Activated naive CD4-positive, alpha-beta T cell treated with anti-CD3 and anti-CD28 coated beads, Interleukin-2, amount 50 U/mL, for 72 hours (primary cell): ENCODE measurements around the gene BFAR. TPM values are rescaled to one million over a fixed set of nuclear protein-coding genes. Genes with fewer than 3 reads are reported as not detected.
A peak's percentile ranks its signal among the peaks of the same experiment; 100 is the strongest.

Source experiments
- ATAC-seq, 2 donors: fragments of 150-1000 bp; cut with Tn5 transposase; 2 replicates each; pipeline ENCODE4 v1.10.0; 2021; ENCODE audit warnings: mild to moderate bottlenecking in 2 of 2, moderate library complexity in 2 of 2
- DNase-seq, 2 donors: peaks; one replicate each; pipeline ENCODE4 v3.0.0; 2021 to 2022; ENCODE audit warnings: low spot score in 2 of 2
- H3K27ac Mint-ChIP-seq, 2 donors: one replicate each; pipeline ENCODE4 v1.8.0; 2022; ENCODE audit warnings: mild to moderate bottlenecking in 2 of 2, mixed read lengths in 2 of 2
- H3K36me3 Mint-ChIP-seq, 2 donors: one replicate each; pipeline ENCODE4 v1.8.0; 2022; ENCODE audit warnings: mixed read lengths in 2 of 2
- H3K9me3 Mint-ChIP-seq, 2 donors: one replicate each; pipeline ENCODE4 v1.8.0; 2022; ENCODE audit warnings: mixed read lengths in 2 of 2
- total RNA-seq, 2 donors: library from RNA; stranded (reverse); gene quantifications; one replicate each; pipeline ENCODE4 v1.2.3, GENCODE V29; 2022

The BFAR gene
- total RNA-seq, result 10 to 100 TPM; 51.4 to 54.7 TPM

- no peaks in the 10 kb centered on the region for H3K9me3 Mint-ChIP-seq
- H3K36me3 Mint-ChIP-seq, result peaks cover 25 to 34% of the 10 kb centered on the region in 2 donors
- ATAC-seq (peak; percentile 77 to 84), DNase-seq (peak; percentile 97 to 99)
- H3K27ac Mint-ChIP-seq, result peak within 1 kb of the TSS; percentile 97 to 100
Observed at GRCh38 chr16:14632693-14633569, at the start of gene BFAR. Gene BFAR (plus strand): TSS chr16:14632951. CDS start chr16:14644347, 11,396 bp downstream.

DNA sequence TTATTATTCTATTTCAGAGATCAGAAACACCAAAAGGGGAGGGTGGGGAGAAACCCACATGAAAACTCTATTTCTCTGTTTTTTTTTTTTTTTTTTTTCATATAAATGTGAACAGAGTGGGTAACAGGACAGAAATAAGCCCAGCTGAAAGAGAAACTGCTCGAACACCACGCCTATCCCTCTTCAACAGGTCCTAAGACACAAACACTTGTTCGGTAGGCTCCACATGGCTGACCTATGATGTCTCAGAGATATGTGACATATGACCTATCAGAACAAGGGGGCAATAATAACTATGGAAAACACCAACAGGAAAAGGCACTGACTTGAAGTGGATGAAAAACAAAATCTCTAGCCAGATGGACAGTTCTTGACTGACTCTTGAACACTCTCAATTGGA lies 47.5 kb upstream of the BFAR start:
- DNase-seq, result no peak
- Mint-ChIP-seq H3K27ac (no peak overlapping the region), H3K36me3 (peaks cover 4 to 25% of the 10 kb centered on the region in 2 donors), H3K9me3 (no peaks in the 10 kb centered on the region)
- ATAC-seq, result no peak

DNA sequence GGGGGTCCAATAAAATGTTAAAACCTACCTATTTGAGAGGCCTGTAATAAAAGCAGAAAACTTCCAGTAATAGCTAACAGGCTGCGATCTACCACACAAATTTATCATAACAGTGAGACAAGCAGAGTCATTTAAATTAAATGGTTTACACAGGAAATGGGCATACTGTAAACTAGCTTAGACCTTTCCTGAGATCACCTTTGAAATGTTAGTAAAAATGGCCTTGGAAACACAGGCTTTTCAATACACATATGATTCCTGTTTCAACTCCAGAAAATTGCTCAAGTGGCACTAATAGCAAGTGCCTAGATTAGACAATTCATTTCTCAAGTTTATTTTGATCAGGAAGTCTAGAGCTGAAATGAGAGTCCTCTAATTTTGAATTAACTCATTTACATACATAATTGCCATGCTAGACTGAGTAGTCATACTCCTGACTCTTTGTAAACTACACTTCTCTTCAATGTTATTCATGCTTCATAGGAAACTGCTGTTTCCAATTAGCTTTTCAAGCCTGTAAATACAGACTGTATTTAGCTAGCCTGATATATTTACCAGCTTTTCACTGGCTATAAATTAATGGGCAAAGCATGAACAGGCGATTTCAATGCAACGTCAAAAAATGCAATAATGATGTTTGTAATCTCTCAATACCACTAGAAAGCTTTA lies 46.0 kb upstream of the BFAR start:
- no peak overlapping the region for H3K27ac Mint-ChIP-seq
- ATAC-seq, result no peak
- H3K9me3 Mint-ChIP-seq, result no peaks in the 10 kb centered on the region
- DNase-seq, result no peak
- H3K36me3 Mint-ChIP-seq, result peaks cover 9 to 23% of the 10 kb centered on the region in 2 donors

DNA sequence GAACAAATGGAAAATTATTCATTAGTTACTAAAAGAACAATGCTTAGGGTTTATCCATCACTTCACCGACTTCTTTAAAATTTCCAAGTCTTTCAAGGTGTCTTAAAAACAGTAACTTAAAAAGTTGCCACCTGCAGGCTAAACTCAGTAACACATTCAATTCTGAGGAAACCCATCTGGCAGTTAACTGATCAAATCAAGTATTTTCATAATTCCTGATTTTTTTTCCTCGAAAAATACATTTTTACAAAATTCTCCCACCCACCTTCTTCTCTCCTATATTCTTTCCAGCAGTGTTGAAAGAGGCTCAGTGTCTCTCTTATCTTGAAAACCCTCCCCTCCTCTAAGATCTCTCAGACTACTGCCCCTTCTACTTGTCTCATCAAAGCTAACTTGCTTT lies 32.6 kb upstream of the BFAR start:
- H3K36me3 Mint-ChIP-seq, result peaks cover 26 to 40% of the 10 kb centered on the region in 2 donors
- no peak for DNase-seq

DNA sequence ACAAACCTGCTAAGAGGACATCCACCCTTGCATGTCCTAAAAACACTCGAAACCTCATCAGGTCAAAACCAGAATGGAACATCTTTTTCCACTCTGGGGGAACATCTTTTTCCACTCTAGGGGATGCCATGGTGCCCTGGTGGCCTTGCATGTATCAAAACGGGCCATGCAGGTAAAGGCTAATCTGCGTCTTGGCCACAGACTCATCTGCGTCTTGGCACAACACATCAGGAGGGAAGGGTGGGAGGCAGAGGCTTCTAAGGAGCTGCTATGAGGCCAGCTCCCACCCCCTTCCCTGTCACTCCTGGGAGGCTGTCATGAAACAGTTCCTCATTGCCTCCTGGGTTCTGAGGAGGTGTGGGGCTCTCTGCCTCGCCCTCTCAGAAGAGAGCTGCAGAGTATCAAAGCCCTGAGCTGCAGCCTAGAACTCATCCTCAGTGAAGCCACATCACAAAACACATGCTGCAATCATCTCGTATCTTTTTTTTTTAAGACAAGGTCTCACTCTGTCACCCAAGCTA lies 30.2 kb upstream of the BFAR start:
- ATAC-seq, result no peak
- Mint-ChIP-seq H3K36me3 (peaks cover 26 to 40% of the 10 kb centered on the region in 2 donors), H3K9me3 (no peaks in the 10 kb centered on the region), H3K27ac (peak overlapping the region in 1 of 2 donors; percentile 50)
- DNase-seq, result no peak

More for the DNA sequence above, 32.6 kb upstream of the BFAR start:
- Mint-ChIP-seq H3K9me3 (no peaks in the 10 kb centered on the region), H3K27ac (peak overlapping the region; percentile 1 to 66)
- ATAC-seq, result no peak

DNA sequence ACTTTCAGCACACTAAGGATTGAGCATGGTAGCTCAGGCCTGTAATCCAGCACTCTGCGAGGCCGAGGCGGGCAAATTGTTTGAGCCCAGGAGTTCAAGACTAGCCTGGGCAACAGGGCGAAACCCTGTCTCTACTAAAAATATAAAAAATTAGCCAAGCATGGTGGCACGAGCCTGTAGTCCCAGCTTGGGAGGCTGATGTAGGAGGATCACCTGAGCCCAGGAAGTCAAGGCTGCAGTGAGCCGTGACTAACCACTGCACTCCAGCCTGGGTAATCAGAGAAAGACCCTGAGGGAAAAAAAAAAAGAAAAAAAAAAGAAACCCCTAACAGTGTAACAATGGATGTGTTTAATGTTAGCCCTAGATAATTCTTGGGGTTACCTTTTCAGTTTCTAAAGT lies 26.6 kb upstream of the BFAR start:
- no peaks in the 10 kb centered on the region for H3K9me3 Mint-ChIP-seq
- no peak overlapping the region for H3K27ac Mint-ChIP-seq
- H3K36me3 Mint-ChIP-seq, result peaks cover 21 to 24% of the 10 kb centered on the region in 2 donors
- no peak for ATAC-seq
- DNase-seq, result no peak

DNA sequence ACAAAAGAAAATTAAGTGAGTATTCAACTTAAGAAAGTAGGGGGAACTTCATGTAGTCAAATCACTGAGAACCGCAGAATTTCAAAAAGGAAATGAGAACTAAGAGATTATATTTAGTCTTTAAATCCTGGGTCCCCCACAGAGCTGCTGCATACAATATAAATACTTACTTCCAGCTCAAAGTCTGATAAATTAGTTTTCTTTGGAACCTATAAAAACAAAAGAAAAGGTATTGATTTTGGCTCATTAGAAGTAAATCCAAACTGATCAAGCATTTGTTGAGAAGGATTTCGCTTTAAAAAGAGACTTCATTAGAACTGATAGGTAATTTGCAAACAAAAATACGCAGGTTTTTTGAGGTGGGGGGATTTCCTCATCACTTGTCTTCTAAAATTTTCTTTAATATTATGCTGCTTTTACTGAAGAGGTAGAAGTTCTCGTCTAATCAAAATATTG lies 24.6 kb upstream of the BFAR start:
- H3K36me3 Mint-ChIP-seq, result peaks cover 10 to 16% of the 10 kb centered on the region in 2 donors
- H3K9me3 Mint-ChIP-seq, result no peaks in the 10 kb centered on the region
- ATAC-seq, result no peak
- DNase-seq, result no peak
- H3K27ac Mint-ChIP-seq, result no peak overlapping the region

- DNase-seq, result no peak
- Mint-ChIP-seq H3K27ac (no peak overlapping the region), H3K36me3 (peaks cover 9 to 14% of the 10 kb centered on the region in 2 donors), H3K9me3 (no peaks in the 10 kb centered on the region)
- no peak for ATAC-seq
Observed at GRCh38 chr16:14608604-14609003, 24.1 kb upstream of the BFAR start.

DNA sequence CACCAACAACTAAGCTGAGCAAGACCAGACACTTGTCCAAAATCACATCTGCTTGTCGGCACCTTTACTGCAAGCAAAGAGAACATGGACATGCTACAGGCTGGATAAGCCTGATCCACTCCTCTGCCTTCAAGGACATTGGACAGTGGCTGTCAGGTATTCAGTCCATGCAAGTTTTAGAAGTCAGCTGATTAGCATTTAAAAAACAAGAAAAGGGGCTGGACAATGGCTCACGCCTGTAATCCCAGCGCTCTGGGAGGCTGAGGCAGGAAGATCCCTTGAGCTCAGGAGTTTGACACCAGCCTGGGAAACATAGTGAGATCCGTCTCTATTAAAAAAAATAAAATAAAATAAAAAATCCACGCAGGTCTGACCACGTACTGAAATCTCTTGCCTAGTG lies 23.0 kb upstream of the BFAR start:
- no peak for DNase-seq
- no peak for ATAC-seq
- H3K36me3 Mint-ChIP-seq, result peaks cover 6 to 10% of the 10 kb centered on the region in 2 donors
- H3K27ac Mint-ChIP-seq, result no peak overlapping the region
- no peaks in the 10 kb centered on the region for H3K9me3 Mint-ChIP-seq

DNA sequence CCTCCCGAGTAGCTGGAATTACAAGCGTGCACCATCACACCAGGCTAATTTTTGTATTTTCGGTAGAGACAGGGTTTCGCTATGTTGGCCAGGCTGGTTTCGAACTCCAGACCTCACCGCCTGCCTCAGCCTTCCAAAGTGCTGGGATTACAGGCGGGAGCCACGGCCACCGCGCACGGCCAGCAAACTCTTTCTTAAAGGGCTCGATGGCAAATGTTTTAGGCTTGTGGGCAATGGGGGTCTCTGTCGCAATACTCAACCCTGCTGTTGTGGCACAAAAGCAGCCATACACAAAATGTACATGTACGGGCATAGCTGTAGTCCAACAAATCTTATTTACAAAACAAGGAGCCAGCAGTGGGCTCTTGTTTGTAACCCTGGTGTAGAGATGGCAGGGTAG lies 21.1 kb upstream of the BFAR start:
- ATAC-seq (no peak), DNase-seq (no peak)
- Mint-ChIP-seq H3K9me3 (no peaks in the 10 kb centered on the region), H3K27ac (no peak overlapping the region), H3K36me3 (peaks cover 6 to 10% of the 10 kb centered on the region in 2 donors)

DNA sequence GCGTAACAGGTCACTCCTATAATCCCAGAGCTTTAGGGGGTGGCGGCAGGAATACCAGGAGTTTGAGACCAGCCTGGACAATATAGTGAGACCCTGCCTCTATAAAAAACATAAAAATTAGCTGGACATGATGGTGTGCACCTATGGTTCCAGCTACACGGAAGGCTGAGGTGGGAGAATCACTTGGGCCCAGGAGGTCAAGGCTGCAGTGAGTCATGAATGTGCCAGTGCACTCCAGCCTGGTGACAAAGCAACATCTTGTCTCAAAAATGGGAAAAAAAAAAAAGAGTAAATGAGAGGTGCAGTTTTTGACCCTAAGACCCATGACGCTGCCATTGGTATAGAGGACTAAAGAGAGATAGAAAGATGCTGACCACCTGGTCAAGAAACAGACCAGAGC lies 18.8 kb upstream of the BFAR start:
- H3K36me3 Mint-ChIP-seq, result peaks cover 6 to 10% of the 10 kb centered on the region in 2 donors
- ATAC-seq (no peak), DNase-seq (no peak)
- H3K9me3 Mint-ChIP-seq, result no peaks in the 10 kb centered on the region
- no peak overlapping the region for H3K27ac Mint-ChIP-seq

GRCh38 chr16:14616280-14616679 lies 16.5 kb upstream of the BFAR start:
- Mint-ChIP-seq H3K27ac (no peak overlapping the region), H3K36me3 (peaks cover 4 to 6% of the 10 kb centered on the region in 2 donors), H3K9me3 (no peaks in the 10 kb centered on the region)
- no peak for DNase-seq
- ATAC-seq, result no peak

- no peak overlapping the region for H3K27ac Mint-ChIP-seq
- H3K9me3 Mint-ChIP-seq, result no peaks in the 10 kb centered on the region
- DNase-seq (no peak), ATAC-seq (no peak)
- H3K36me3 Mint-ChIP-seq, result peaks cover 1 to 3% of the 10 kb centered on the region in 2 donors
Observed at GRCh38 chr16:14618566-14618965, 14.2 kb upstream of the BFAR start.

- Mint-ChIP-seq H3K36me3 (peaks cover 12 to 15% of the 10 kb centered on the region in 2 donors), H3K9me3 (no peaks in the 10 kb centered on the region), H3K27ac (no peak overlapping the region)
- DNase-seq (no peak), ATAC-seq (no peak)
Observed at GRCh38 chr16:14627078-14627477, 5.7 kb upstream of the BFAR start.

DNA sequence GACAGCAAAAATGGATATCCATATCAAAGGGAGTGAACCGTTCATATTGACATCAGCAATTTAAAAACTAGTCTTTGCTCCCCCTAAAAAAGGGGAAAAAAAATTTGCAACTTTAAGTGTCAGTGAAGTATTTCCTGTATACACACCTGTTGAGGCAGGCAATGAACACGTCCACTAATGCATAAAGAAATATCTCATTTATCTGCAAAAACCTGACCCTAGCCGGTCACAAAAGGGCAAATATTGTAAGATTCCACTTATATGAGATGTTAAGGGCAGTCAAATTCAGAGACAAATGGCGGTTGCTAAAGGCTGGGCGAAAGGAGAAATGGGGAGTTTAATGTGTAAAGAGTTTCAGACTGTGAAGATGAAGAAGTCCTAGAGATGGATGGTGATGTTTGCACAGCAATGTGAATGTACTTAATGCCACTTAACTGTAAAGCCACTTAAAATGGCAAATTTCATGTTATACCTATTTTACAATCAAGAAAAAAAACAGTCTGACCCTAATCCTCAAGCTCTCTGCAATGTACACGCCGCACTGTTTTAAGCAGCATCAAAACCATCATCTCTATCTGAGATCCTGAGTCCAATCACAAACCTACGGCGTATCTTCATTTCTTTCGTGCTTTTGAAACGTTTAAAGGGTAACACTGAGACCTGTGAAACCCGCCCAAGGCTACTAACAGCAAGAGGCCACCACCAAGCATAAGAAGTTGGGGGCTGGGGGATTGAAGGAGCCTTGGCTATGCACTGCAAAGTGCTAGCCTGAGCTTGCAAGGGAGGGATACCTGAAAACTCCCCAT lies 3.7 kb upstream of the BFAR start:
- Mint-ChIP-seq H3K9me3 (no peaks in the 10 kb centered on the region), H3K27ac (peak overlapping the region; percentile 97 to 99), H3K36me3 (peaks cover 21 to 26% of the 10 kb centered on the region in 2 donors)
- no peak for ATAC-seq
- no peak for DNase-seq

DNA sequence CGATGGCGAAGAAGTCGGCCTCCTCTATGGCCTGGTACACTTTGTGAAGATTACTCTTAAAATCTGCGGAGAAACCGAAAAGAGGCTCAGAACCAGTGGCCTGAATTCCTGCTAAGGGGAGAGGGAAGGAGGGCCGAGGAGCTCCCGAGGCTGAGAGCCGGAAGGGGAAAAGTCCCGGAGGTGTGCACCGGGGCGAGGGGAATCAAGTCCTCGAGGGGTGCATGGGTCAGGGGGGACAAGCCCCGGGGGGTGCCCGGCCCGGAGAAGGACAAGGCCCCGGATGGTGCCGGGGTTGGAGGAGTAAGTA lies 3.2 kb upstream of the BFAR start:
- H3K9me3 Mint-ChIP-seq, result no peaks in the 10 kb centered on the region
- ATAC-seq (peak; percentile 0 to 3), DNase-seq (no peak)
- H3K27ac Mint-ChIP-seq, result peak overlapping the region; percentile 97 to 99
- H3K36me3 Mint-ChIP-seq, result peaks cover 25 to 31% of the 10 kb centered on the region in 2 donors
